Muscle of leg (tissue), 11 donors: ENCODE data around the gene BTLA. TPM values are rescaled to one million over a fixed set of nuclear protein-coding genes. Genes with fewer than 3 reads are reported as not detected.

ENCODE experiments used
- DNase-seq: peaks from one replicate; pipeline ENCODE4 v3.0.0; 2013
- H3K27ac ChIP-seq: one replicate; pipeline ENCODE4 v1.5.1; 2013; ENCODE audit warnings: mild to moderate bottlenecking, low read length, control low read depth
- H3K27me3 ChIP-seq: one replicate; pipeline ENCODE4 v1.6.1; 2013; ENCODE audit warnings: low read length; ENCODE audit not compliant: control insufficient read depth, insufficient read depth
- H3K36me3 ChIP-seq: one replicate; pipeline ENCODE4 v1.6.1; 2013; ENCODE audit warnings: low read length; ENCODE audit not compliant: control insufficient read depth, insufficient read depth
- H3K4me1 ChIP-seq: one replicate; pipeline ENCODE4 v1.6.1; 2013; ENCODE audit warnings: low read length; ENCODE audit not compliant: control insufficient read depth, insufficient read depth
- H3K4me3 ChIP-seq: one replicate; pipeline ENCODE4 v1.5.1; 2013; ENCODE audit warnings: low read length, control low read depth
- H3K9me3 ChIP-seq: replicated peaks from 2 replicates; pipeline ENCODE4 v1.6.1; 2013; ENCODE audit warnings: low read depth, low read length; ENCODE audit not compliant: control insufficient read depth
- WGBS: methylation state at CpG from one replicate; pipeline ENCODE4 v1.1.5; 2013; ENCODE audit warnings: missing lambda C conversion rate; ENCODE audit not compliant: insufficient coverage; 5-methylcytosine and 5-hydroxymethylcytosine counted together
- polyA plus RNA-seq, 8 donors: library from polyadenylated mRNA; unstranded; fragments of 120-200 nt; gene quantifications; one replicate each; pipeline versions ENCODE4 v1.2.1 to v1.2.3, GENCODE V29; 2013; ENCODE audit warnings: inconsistent platforms in 1 of 8, low replicate concordance in 1 of 8; ENCODE audit not compliant: insufficient read length in 8 of 8, insufficient read depth in 1 of 8
- total RNA-seq: library from RNA; stranded (reverse); fragments of 120-200 nt; gene quantifications from one replicate; pipeline ENCODE4 v1.2.4, GENCODE V29; 2013

The BTLA gene
- total and polyA plus RNA-seq, 9 donors, result 0.05 to 0.24 (median 0.15) TPM; not detected in 2

DNA sequence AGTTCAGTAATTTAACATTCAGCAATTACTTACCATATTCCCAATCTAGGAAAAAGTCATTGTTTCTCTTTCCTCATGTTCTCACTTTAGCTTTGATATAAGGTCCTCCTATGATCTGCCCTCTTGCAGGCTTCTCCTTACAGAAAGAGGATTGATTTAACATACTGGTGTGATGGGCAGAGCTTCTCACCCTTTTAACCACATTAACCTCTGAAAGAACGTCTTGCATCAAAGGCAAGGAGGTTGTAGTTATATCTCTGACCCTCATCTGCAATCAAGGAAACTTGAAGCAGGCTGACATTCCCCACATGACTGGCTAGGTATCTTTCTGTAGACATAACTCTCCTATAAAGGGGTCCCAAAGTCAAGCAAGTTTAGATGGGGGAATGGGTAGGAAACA is 39.5 kb downstream of the BTLA start:
- Histone ChIP-seq H3K36me3 (no peaks in the 10 kb centered on the region), H3K9me3 (no peaks in the 10 kb centered on the region), H3K27me3 (no peaks in the 10 kb centered on the region), H3K4me3 (no peak overlapping the region), H3K4me1 (no peaks in the 10 kb centered on the region), H3K27ac (no peak overlapping the region)
- DNase-seq, result no peak
- no CpG with 5 or more reads among the region's 1 CpG for WGBS

DNA sequence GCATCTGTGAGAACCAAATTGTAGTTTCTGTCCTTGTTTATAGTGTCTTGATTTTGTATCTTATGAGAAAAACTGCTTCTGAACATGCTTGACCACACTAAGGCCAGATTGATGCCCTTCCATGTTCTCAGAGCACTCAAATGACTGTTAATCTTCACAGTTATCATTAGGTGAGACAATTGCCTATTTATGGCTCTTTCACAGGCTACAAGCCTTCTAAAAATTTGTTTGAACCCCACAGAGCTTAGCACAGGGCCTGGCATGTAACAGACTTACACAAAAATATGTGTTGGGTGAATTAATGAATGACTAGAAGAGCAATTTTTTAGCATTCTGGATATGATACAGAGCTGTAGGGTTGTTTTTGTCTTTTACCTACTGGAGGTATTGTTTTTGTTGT is 43.1 kb downstream of the BTLA start:
- Histone ChIP-seq H3K9me3 (no peaks in the 10 kb centered on the region), H3K4me1 (no peaks in the 10 kb centered on the region), H3K4me3 (no peak overlapping the region), H3K27me3 (no peaks in the 10 kb centered on the region), H3K36me3 (no peaks in the 10 kb centered on the region), H3K27ac (no peak overlapping the region)
- no peak for DNase-seq

- no peak overlapping the region for H3K4me3 ChIP-seq
- H3K4me1 ChIP-seq, result no peaks in the 10 kb centered on the region
- no peak for DNase-seq
- H3K27ac ChIP-seq, result no peak overlapping the region
- H3K36me3 ChIP-seq, result no peaks in the 10 kb centered on the region
- no CpG with 5 or more reads among the region's 1 CpG for WGBS
- H3K27me3 ChIP-seq, result no peaks in the 10 kb centered on the region
- no peaks in the 10 kb centered on the region for H3K9me3 ChIP-seq
These were observed 50.3 kb downstream of the BTLA start for GRCh38 chr3:112448939-112449338.

DNA sequence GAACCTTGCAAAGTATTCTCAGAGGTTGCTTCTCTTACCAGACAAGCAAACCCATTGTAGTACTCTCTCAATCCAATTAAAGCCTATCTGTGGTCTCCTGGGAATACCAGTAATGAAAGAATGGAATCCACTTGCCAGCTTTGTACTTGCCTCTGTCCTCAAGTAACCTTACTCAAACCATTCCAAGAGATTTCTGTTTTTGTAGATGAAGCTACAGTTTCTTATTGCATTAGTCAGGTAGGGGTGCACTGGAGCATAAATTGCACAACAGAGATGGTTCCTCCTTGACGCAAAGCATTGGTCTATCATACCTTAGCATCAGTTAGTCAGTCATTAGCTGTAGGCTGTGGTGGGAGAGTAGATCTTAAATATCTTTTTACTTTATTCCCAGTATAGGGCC is 52.9 kb downstream of the BTLA start:
- Histone ChIP-seq H3K27me3 (no peaks in the 10 kb centered on the region), H3K36me3 (no peaks in the 10 kb centered on the region), H3K27ac (no peak overlapping the region), H3K9me3 (no peaks in the 10 kb centered on the region), H3K4me1 (no peaks in the 10 kb centered on the region), H3K4me3 (no peak overlapping the region)
- no peak for DNase-seq
- no CpG with 5 or more reads among the region's 1 CpG for WGBS

- no CpG with 5 or more reads among the region's 2 CpGs for WGBS
- H3K27me3 ChIP-seq, result no peaks in the 10 kb centered on the region
- no peak for DNase-seq
- no peaks in the 10 kb centered on the region for H3K9me3 ChIP-seq
- no peak overlapping the region for H3K4me3 ChIP-seq
- H3K36me3 ChIP-seq, result no peaks in the 10 kb centered on the region
- no peaks in the 10 kb centered on the region for H3K4me1 ChIP-seq
- H3K27ac ChIP-seq, result no peak overlapping the region
These were observed 53.4 kb downstream of the BTLA start for GRCh38 chr3:112445839-112446238.

- no peaks in the 10 kb centered on the region for H3K36me3 ChIP-seq
- H3K9me3 ChIP-seq, result peaks cover 8% of the 10 kb centered on the region
- no peak for DNase-seq
- 87% methylated on average over 4 of the region's 6 CpGs for WGBS
- no peak overlapping the region for H3K4me3 ChIP-seq
- H3K27me3 ChIP-seq, result no peaks in the 10 kb centered on the region
- H3K27ac ChIP-seq, result no peak overlapping the region
- no peaks in the 10 kb centered on the region for H3K4me1 ChIP-seq
These were observed 61.9 kb downstream of the BTLA start for GRCh38 chr3:112437146-112438022.

DNA sequence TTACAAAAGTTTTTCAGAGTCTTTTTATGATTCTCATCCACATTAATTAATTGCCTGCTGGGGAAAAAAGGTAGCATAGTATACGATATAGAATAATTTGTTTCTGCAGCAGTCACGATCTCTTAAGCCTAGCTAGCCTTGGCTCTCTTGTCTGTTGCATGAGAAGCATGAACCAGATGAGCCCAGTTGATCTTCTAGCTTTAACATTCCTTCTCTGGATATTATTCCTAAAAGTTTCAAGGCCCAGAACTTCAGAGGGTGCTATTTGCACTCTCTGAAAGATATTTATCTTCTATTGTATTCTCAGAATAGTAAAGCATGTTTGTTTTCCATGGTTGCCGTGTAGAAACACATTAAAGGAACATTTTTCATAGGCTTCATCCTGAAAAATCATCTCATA is 69.3 kb downstream of the BTLA start:
- Histone ChIP-seq H3K4me3 (no peak overlapping the region), H3K4me1 (no peaks in the 10 kb centered on the region), H3K36me3 (no peaks in the 10 kb centered on the region), H3K27ac (no peak overlapping the region), H3K27me3 (no peaks in the 10 kb centered on the region), H3K9me3 (no peaks in the 10 kb centered on the region)
- no peak for DNase-seq
- 68% methylated on average over 2 of the region's 3 CpGs for WGBS

DNA sequence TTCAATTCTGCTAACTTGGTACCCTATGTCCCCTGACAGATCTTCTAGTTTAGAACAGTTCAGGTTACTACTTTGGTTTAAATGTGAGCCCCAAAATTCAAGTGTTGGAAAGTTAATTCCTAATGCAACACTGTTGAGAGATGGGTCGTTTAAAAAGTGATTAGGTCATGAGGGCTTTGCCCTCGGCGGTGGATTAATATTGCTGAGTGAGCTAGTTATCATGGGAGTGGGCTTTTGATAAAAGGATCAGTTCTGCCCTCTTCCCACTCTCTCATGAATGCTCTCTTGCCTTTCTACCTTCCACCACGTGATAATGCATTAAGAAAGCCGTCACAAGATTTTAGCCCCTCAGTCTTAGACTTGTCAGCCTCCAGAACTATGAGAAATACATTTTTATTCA is 72.1 kb downstream of the BTLA start:
- no peak overlapping the region for H3K4me3 ChIP-seq
- H3K4me1 ChIP-seq, result no peaks in the 10 kb centered on the region
- WGBS, result 79% methylated on average over 3 of the region's 5 CpGs
- no peak for DNase-seq
- no peaks in the 10 kb centered on the region for H3K36me3 ChIP-seq
- no peaks in the 10 kb centered on the region for H3K9me3 ChIP-seq
- no peak overlapping the region for H3K27ac ChIP-seq
- H3K27me3 ChIP-seq, result no peaks in the 10 kb centered on the region

DNA sequence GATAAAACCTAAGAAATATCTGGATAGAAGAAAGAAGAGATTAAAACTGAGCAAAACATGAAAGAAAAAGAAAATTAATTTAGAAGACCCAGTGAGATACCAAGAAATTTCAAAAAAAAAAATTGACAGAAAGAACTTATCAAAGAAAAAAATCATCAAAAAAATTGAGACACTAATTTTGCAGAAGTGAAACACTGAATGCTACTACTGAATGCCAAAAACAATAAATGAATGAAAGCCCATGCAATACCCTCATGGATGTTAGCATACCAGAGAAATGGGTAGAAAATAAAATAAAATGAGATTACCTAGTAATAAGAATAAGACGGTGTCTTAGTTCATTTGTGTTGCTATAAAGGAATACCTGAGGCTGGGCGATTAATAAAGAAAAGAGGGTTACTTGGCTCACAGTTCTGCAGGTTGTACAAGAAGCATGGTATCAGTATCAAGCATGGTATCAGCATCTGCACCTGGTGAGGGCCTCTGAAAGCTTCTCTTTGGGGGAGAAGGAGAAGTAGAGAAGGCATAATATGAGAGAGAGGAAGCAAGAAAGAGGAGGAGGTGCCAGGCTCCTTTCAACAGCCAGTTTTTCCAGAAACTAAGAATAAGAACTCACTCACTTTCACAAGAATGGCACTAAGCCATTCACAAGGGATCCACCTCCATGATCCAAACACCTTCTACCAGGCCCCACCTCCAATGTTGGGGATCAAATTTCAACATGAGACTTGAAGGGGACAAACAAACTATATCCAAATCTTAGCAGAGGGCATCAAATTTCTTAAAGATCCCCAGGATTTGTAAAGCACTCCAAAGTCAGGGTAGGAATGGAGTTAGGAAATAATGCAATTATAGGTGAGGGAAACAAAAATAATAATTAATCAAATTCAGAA is 73.2 kb downstream of the BTLA start:
- Histone ChIP-seq H3K4me1 (no peaks in the 10 kb centered on the region), H3K27ac (no peak overlapping the region), H3K9me3 (no peaks in the 10 kb centered on the region), H3K36me3 (no peaks in the 10 kb centered on the region), H3K27me3 (no peaks in the 10 kb centered on the region), H3K4me3 (no peak overlapping the region)
- WGBS, result 93% methylated on average over 2 of the region's 2 CpGs
- no peak for DNase-seq

- WGBS, result no CpG with 5 or more reads among the region's 2 CpGs
- H3K4me3 ChIP-seq, result no peak overlapping the region
These were observed 73.9 kb downstream of the BTLA start for GRCh38 chr3:112425382-112425781.

More at GRCh38 chr3:112425382-112425781, 73.9 kb downstream of the BTLA start:
- no peak for DNase-seq
- no peaks in the 10 kb centered on the region for H3K36me3 ChIP-seq
- H3K9me3 ChIP-seq, result no peaks in the 10 kb centered on the region
- H3K27me3 ChIP-seq, result no peaks in the 10 kb centered on the region
- no peak overlapping the region for H3K27ac ChIP-seq
- no peaks in the 10 kb centered on the region for H3K4me1 ChIP-seq
